ENCODE measurements around the gene KIF1A. TPM values are rescaled to one million over a fixed set of nuclear protein-coding genes. Genes with fewer than 3 reads are reported as not detected.

Gene KIF1A
- total and polyA plus RNA-seq, 10 of the 15 experiments (the other 5 are each of a cell fraction or from before 2014, with no cell fraction given) = 0.04 to 0.95 (median 0.06) TPM; not detected in 5

- Histone ChIP-seq H2AFZ (ENCODE audit: control insufficient read depth, low read depth, low read length) (no peak overlapping the region), H3K79me2 (ENCODE audit: control insufficient read depth, insufficient read depth, low read length) (no peaks in the 10 kb centered on the region), H3K36me3 (ENCODE audit: control insufficient read depth in 2 of 2, insufficient read depth in 2 of 2, low read length in 1 of 2) (no peaks in the 10 kb centered on the region), H3K4me3 (no peak overlapping the region), H3K4me2 (ENCODE audit: control insufficient read depth, insufficient read depth) (no peak overlapping the region), H3K9me3 (replicated peaks; ENCODE audit: control insufficient read depth, insufficient read depth, low read length) (no peaks in the 10 kb centered on the region), H3K9ac (ENCODE audit: control insufficient read depth, insufficient read depth, low read length) (no peak overlapping the region), H4K20me1 (ENCODE audit: control insufficient read depth, insufficient read depth) (no peaks in the 10 kb centered on the region), H3K4me1 (ENCODE audit: control insufficient read depth, insufficient read depth, low read length) (no peaks in the 10 kb centered on the region), H3K27me3 (replicated peaks in 1 of 2; ENCODE audit: control insufficient read depth in 2 of 2, insufficient read depth in 2 of 2, low read length in 1 of 2) (peaks cover under 1 to 3% of the 10 kb centered on the region in 2 experiments; a peak in 3 of 4 replicates), H3K27ac (ENCODE audit: control insufficient read depth, insufficient read depth) (no peak overlapping the region)
- no TSS peak for BruUV-seq (replicated peaks)
- no peak for ATAC-seq
- TF ChIP-seq SMARCA5 (IDR thresholded peaks at IDR 0.05) = no peak
- TF ChIP-seq KDM1A (IDR thresholded peaks at IDR 0.05; ENCODE audit: borderline replicate concordance) = no peak
- no peak for TF ChIP-seq ZNF207 (IDR thresholded peaks at IDR 0.05; ENCODE audit: borderline replicate concordance)
- TF ChIP-seq BMI1 (IDR thresholded peaks at IDR 0.05; ENCODE audit: borderline replicate concordance) = no peak
- TF ChIP-seq TCF12 (IDR thresholded peaks at IDR 0.05; ENCODE audit: low read depth, low read length) = no peak
- no peak for TF ChIP-seq NRF1 (conservative IDR thresholded peaks at IDR 0.05; ENCODE audit: low read depth, low read length)
- no peak for TF ChIP-seq BRCA1 (IDR thresholded peaks at IDR 0.05; ENCODE audit: low read depth, low read length)
- TF ChIP-seq FOS (IDR thresholded peaks at IDR 0.05; ENCODE audit: borderline replicate concordance, extremely low read depth, insufficient read length) = no peak
- TF ChIP-seq FOXM1 (IDR thresholded peaks at IDR 0.05; ENCODE audit: low read depth, low read length) = no peak
- no peak for TF ChIP-seq MXI1 (IDR thresholded peaks at IDR 0.05; ENCODE audit: low read depth, low read length)
- TF ChIP-seq NFYB (IDR thresholded peaks at IDR 0.05; ENCODE audit: insufficient read depth, low read depth, low read length) = no peak
- TF ChIP-seq YY1 (IDR thresholded peaks at IDR 0.05; ENCODE audit: low read depth, low read length) = no peak
- no peak for TF ChIP-seq CREM (IDR thresholded peaks at IDR 0.05; ENCODE audit: low read depth)
- no peak for TF ChIP-seq BACH1 (IDR thresholded peaks at IDR 0.05; ENCODE audit: borderline replicate concordance)
- no peak for TF ChIP-seq ASH2L (IDR thresholded peaks at IDR 0.05; ENCODE audit: borderline replicate concordance, low read depth)
- no peak for TF ChIP-seq HCFC1 (IDR thresholded peaks at IDR 0.05; ENCODE audit: low read length)
- ChIA-PET SMC1A (ENCODE audit: uncharacterized antibody, unreplicated experiment) (no interaction called here), POLR2A (no interaction called here), CTCF (no interaction called here), RAD21 (ENCODE audit: unreplicated experiment) (no interaction called here)
- no peak for DNase-seq (ENCODE audit: low read depth, low spot score)
- in situ Hi-C loops (cut with MboI) (no loop called here), intact Hi-C loops (cut with micrococcal nuclease; ENCODE audit: unreplicated experiment) (no loop called here)
- WGBS (ENCODE audit: insufficient coverage, insufficient replicate concordance, low lambda C conversion rate, missing lambda C conversion rate) = 55% methylated on average over 11 of the region's 16 CpGs
- FAIRE-seq = no peak
These were observed 73.3 kb downstream of the KIF1A start for GRCh38 chr2:240746671-240747070.
